Activated CD4-positive, CD25-positive, alpha-beta regulatory T cell (primary cell): ENCODE results near the gene HERPUD2.
"Not testable (repeated sequence)": the region's sequence is repeated elsewhere in the genome, so short reads cannot be mapped to it uniquely, and the experiment has no call there.

ENCODE experiments used
- DNase-seq, 4 experiments: peaks; one replicate each; lab custom pipeline; 2025; lab: John Stamatoyannopoulos, UW

The HERPUD2 gene

DNA sequence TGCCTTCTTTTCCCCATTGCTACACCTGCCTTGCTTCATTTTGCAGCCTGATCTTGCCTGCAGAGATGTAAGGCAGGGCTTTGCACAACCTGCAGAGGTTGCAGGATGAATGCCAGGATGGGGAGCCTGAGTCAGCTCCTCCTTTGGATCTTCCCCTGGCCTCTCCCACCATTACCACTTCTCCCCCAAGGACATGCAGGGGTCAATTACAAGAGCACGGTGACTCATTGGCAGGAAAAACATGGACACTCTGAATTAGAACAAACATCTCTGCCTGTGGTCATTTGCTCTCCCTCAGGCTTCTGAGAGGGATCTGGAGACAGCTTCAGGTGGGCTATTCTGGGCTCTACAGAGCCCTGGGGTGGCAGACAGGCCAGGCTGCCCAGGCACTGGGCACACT, 89.2 kb downstream of the HERPUD2 start:
- DNase-seq = no peak

DNA sequence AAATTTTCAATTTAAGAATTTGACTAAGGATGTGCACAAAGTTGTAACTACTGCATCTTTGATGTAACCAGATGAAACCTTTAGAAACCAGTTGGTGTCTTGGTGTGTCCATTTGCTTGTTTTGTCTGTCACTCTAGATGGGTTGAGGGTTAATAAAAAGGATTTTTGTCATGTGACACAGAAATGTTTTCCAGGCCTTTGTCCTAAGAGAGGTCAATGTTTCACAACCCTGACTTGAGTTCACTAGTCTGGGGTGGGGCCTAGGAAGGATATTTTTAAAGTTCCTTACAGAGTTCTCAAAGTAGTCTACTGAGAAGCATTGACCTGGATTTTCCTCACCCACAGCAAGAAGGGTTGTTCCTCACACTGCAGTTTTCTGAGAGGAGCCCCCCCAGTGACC, 90.3 kb downstream of the HERPUD2 start:
- no peak for DNase-seq

- DNase-seq = no peak
These were observed 95.3 kb downstream of the HERPUD2 start for GRCh38 chr7:35599645-35600044.

DNA sequence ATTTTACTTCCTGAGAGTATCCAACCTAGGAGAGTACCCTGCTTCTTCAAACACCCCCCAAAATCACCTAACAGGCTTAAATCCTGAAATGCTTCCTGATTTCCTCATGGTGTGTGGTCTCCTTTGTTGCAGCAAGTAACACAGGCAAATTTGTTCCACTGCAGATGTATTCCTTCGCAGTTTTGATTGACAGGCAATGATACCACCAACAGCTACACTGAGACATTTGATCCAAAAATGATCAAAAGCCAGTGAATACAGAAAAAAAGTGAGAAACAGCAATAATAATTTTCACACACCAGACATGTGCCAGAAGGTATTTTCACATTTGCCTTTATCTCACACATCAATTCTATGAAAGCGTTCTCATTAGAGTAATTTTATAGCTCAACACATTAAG, 95.9 kb downstream of the HERPUD2 start:
- DNase-seq = no peak

GRCh38 chr7:35596061-35596460, 98.9 kb downstream of the HERPUD2 start:
- no peak for DNase-seq

DNA sequence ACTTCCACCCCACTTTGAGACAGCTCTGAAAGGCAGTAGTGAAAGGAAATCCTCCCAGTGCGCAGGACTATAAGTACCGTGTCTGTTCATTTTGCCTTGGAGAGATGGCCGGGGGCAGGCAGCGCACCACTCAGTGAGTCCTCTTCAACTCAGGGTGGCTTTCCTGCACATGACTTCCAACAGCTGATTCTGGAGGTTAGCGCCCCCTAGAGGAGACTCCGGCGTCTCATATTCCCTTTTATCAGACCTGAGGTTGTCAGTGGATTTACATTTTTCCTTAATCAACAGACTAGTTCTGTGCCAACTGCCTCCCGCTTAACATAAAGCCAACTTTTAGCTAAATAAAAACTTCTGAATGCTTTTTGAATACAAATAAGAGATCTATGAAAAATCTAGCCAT, 101.0 kb downstream of the HERPUD2 start:
- DNase-seq = no peak

DNA sequence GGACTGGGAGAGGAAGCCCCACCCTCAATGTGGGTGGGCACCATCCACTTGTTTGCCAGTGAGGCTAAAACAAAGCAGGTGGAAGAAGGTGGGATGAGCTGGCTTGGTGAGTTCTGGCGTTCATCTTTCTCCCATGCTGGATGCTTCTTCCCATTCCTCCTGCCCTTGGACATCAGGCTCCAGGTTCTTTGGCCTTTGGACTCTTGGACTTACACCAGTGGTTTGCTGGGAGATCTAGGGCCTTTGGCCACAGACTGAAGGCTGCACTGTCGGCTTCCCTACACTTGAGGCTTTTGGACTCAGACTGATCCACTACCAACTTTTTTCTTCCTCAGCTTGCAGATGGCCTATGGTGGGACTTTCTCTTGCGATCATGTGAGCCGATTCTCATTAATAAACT, 106.3 kb downstream of the HERPUD2 start:
- no peak for DNase-seq

- no peak for DNase-seq
These were observed 109.9 kb downstream of the HERPUD2 start for GRCh38 chr7:35584990-35585389.

DNA sequence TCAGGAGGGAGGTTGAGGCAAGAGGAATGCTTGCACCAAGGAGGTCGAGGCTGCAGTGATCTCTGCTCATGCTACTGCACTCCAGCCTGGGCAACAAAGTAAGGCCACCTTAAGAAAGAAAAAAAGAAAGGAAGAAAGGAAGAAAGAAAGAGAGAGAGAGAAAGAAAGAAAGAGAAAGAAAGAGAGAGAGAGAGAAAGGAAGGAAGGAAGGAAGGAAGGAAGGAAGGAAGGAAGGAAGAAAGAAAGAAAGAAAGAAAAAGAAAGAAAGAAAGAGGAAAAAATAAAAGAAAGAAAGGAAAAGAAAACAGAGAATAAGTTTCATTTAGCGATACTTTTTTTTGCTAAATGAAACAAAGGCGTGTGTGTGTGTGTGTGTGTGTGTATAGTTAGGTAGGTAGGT, 110.4 kb downstream of the HERPUD2 start:
- not testable (repeated sequence) for DNase-seq
